ENCODE data around the gene LFNG.
A peak's percentile ranks its signal among the peaks of the same experiment; 100 is the strongest.

Gene LFNG

DNA sequence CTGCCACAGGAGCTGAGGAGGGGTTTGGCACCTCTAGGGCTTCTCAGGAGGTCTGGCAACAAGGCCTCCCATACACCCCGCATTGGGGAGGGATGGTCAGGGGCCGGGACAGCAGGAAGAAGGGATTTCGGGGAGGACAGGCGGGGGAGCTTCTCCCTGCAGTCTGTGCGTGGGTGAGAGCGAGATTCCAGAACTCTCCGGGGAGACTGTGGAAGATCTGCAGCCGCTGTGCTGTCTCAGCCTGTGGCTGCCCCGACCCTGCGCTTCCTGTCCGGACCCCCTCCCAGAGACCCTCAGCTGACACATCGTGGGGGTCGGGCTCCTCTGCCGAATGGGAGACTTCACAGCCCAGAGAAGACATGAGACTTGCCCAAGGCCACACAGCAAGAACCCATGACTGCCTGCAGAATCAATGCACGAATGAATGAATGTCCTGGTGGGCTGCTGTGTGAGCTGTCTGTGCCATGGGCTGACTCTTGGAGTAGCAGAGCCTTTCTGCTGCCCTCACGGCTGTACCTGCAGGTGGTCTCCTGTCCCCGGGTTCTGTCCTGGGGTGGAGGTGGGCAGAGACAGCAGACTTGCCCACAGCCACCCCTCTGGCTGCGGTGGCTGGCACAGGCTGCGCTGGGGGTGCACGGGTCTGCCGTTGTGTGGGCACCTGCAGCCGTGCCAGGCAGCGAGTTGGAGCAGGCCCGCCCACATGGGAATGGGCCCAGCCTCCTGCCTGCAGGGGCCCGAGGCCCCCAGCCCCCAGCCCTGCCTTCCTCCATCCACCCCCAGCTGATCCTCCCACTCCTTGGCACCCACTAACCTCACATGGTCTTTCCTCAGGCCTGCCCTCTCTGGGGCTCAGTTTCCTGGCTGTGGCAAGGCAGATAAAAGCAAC lies 16.3 kb upstream of the LFNG start:
- intact Hi-C loops (cut with micrococcal nuclease): no loop called here
- Mint-ChIP-seq H3K36me3 (ENCODE audit: low read depth) (no peaks in the 10 kb centered on the region), H3K4me1 (ENCODE audit: low read depth) (peaks cover 18% of the 10 kb centered on the region), H3K4me3 (no peak overlapping the region), H3K9me3 (no peaks in the 10 kb centered on the region), H3K27ac (no peak overlapping the region), H3K27me3 (peaks cover 46% of the 10 kb centered on the region)

DNA sequence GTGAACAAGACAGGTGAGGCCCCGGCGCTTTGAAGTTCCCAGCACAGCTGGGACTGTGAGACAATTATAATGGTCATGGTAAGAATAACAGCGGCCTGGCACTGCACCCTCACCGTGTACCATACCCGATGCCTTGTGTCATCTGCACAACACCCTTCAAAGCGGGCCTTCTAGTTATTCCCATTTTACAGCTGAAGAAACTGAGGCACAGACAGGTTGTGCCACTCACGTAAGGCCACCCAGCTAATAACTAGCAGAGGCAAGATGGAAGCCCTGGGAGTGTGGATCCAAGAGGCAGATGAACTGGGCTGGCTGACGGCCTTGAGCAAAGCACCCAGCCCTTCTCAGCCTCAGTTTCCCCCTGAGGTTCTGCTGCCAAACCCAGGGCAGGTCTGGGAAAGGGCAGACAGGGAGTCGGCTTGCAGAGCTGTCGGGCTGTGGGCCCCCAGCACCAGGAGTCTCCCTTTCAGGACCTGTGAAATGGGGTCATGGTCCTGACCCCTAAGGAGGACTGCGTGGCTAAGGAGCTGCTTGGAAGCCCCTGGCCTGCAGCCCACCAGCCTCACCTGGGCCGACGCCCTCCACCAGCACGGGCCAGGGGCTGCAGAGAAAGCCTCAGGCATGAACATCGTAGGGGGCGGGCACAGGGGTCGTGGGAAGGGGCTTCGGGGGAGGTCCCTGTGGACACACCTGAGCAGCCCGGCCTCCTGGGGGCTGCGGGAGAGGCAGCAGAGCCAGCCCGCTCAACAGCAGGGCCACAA lies 15.3 kb upstream of the LFNG start:
- Mint-ChIP-seq H3K27ac (no peak overlapping the region), H3K4me3 (no peak overlapping the region), H3K4me1 (ENCODE audit: low read depth) (peaks cover 28% of the 10 kb centered on the region), H3K9me3 (no peaks in the 10 kb centered on the region), H3K36me3 (ENCODE audit: low read depth) (no peaks in the 10 kb centered on the region), H3K27me3 (peaks cover 39% of the 10 kb centered on the region)
- intact Hi-C loops (cut with micrococcal nuclease): no loop called here

DNA sequence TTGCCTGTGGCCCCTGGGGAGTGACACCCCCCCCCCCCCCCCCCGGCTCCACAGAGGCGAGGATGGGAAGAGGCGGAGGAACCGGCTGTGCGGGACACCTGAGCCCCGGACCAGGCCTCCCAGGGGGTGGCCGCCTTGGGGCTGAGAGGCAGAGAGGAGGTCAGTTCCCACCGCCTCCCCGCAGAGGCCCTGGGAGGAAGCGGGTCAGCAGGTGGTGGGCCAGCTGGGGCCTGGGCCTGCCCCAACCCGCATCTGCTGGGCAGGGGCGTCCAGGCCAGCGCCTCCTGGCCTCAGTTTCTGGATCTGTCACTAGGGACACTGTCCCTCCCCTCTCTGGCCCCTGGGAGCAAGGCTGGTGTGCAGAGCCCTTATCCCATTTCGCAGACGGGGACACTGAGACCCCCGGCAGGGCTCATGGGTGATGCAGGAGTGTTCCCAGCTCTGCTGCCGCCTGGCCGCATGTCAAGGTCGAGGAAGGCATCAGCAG lies 14.6 kb upstream of the LFNG start:
- Mint-ChIP-seq H3K27ac (no peak overlapping the region), H3K4me3 (no peak overlapping the region), H3K36me3 (ENCODE audit: low read depth) (no peaks in the 10 kb centered on the region), H3K27me3 (peaks cover 40% of the 10 kb centered on the region), H3K4me1 (ENCODE audit: low read depth) (peaks cover 34% of the 10 kb centered on the region), H3K9me3 (no peaks in the 10 kb centered on the region)
- intact Hi-C loops (cut with micrococcal nuclease): no loop called here

DNA sequence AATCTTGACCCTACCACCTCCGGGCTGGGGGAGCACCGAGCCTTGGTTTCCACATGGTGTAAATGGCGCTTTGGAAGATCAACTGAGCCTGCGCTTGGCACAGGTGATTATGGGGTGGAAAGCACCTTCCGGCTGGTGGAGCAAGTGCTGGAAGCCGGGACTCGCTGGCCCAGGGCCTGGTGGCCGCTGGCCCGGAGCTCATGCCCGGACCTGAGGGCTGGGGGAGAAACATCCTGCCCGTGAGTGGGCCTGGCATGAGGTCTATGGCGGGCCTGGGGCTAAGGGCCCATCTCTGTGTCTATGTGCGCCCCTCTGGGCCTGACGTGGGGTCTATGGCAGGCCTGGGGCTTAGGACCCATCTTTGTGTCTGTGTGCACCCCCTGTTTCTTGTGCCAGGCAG lies 14.2 kb upstream of the LFNG start:
- intact Hi-C loops (cut with micrococcal nuclease): no loop called here
- H3K27me3 Mint-ChIP-seq: peaks cover 38% of the 10 kb centered on the region

DNA sequence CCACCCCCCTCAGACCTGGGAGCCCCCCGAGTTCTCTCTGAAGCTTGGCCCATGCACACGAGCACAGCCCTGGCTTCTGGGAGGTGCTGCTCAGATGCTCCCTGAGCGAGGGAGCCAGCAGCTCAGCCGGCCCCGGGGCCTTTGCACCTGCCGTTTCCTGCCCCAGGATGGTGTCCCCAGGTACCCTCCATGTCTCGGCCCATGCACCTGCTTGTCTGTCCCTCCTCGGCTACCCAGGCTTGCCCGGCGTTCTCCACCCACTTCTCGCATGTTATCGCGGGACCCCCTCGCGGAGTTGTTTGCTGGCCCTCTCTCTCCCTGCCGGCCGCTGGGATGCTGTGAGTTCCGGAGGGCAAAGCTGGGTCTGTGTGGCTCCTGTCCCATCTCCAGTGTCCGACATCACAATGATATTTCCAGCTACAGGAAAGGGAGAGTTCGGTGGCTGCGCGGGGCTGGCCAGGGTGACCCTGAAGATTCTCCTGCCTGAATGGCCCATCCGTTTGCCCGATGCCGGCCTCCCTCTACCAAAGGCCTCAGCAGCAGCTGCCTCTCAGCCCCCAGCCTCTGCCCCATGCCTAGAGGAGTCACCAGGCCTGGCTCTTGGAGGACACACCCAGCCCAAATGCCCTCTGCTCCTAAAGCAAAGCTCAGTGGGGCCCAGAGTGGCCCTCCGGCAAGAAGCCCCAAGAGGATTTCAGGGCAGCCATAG lies 12.2 kb upstream of the LFNG start:
- peaks cover 57% of the 10 kb centered on the region for H3K4me1 Mint-ChIP-seq (ENCODE audit: low read depth)
- H3K27ac Mint-ChIP-seq: peak overlapping the region; percentile 73
- H3K9me3 Mint-ChIP-seq: no peaks in the 10 kb centered on the region

More for the DNA sequence above, 14.2 kb upstream of the LFNG start:
- Mint-ChIP-seq H3K4me1 (ENCODE audit: low read depth) (peaks cover 39% of the 10 kb centered on the region), H3K9me3 (no peaks in the 10 kb centered on the region), H3K36me3 (ENCODE audit: low read depth) (no peaks in the 10 kb centered on the region), H3K4me3 (no peak overlapping the region), H3K27ac (no peak overlapping the region)

DNA sequence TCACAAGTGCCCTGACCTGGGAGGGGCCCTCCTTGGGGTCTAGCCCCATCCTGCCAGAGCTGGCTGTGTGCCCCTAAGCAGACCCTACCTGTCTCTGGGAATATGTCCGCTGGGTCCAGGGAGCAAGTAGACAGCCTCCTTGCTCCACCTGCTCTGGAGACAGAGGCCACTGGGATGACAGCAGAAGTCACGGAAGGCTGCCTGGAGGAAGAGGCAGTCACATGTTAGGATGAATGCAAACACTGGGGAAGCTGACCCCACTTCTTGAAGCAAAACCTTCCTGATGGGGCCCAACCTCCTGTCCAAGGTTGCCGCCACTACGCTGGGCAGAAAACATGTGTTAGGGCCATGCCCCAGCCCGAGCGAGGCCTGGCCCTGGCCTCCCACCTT lies 11.7 kb upstream of the LFNG start:
- Mint-ChIP-seq H3K4me3 (no peak overlapping the region), H3K27ac (peak overlapping the region; percentile 73), H3K9me3 (no peaks in the 10 kb centered on the region), H3K4me1 (ENCODE audit: low read depth) (peaks cover 63% of the 10 kb centered on the region), H3K27me3 (peaks cover 24% of the 10 kb centered on the region), H3K36me3 (ENCODE audit: low read depth) (no peaks in the 10 kb centered on the region)
- intact Hi-C loops (cut with micrococcal nuclease): no loop called here

More for the DNA sequence above, 12.2 kb upstream of the LFNG start:
- intact Hi-C loops (cut with micrococcal nuclease): no loop called here
- H3K27me3 Mint-ChIP-seq: peaks cover 28% of the 10 kb centered on the region
- no peak overlapping the region for H3K4me3 Mint-ChIP-seq
- no peaks in the 10 kb centered on the region for H3K36me3 Mint-ChIP-seq (ENCODE audit: low read depth)

DNA sequence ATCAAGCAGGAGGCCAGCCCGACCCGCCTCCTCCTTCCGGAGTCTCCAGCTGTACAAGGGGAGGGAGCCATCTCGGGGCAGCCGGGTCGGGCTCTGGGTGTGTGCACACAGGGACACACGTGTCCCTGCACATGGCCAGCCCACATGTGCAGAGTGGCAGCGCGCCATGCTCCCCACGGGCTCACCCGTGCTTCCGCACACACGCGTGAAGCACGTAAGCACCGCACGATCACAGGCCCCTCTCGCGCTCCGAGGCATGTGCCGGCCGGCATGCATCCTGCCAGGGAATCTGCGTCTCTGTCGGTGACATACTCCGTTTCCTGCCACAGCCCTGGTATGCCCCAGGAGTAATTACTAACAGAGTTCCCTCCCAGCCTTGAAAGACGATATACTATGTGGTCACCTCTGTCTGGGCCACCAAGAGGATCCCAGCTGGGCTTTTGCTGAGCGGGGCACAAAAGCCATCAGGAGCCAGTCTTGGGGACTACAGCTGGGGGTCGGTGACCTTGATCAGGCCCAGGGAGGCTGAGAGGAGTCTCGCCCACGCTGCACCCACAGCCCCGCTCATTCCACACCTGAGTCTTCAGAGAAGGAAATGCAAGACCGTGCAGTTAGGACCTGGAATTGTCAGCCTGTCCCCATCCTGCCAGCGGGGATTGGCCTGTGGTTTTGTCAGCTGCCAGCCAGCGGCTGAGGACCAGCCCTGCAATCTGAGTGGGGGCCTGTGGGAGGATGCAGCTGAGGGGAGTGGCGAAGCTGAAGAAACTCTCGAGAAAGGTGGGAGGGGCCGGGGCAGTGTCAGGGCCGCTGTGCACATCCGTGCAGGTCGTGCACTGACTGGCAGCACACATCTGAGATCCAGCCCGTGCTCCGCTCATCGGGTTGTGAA lies 11.0 kb upstream of the LFNG start:
- Mint-ChIP-seq H3K36me3 (ENCODE audit: low read depth) (no peaks in the 10 kb centered on the region), H3K4me1 (ENCODE audit: low read depth) (peaks cover 70% of the 10 kb centered on the region), H3K9me3 (no peaks in the 10 kb centered on the region), H3K27ac (peak overlapping the region; percentile 73), H3K4me3 (peak overlapping the region; percentile 7), H3K27me3 (peaks cover 18% of the 10 kb centered on the region)
- intact Hi-C loops (cut with micrococcal nuclease): no loop called here

DNA sequence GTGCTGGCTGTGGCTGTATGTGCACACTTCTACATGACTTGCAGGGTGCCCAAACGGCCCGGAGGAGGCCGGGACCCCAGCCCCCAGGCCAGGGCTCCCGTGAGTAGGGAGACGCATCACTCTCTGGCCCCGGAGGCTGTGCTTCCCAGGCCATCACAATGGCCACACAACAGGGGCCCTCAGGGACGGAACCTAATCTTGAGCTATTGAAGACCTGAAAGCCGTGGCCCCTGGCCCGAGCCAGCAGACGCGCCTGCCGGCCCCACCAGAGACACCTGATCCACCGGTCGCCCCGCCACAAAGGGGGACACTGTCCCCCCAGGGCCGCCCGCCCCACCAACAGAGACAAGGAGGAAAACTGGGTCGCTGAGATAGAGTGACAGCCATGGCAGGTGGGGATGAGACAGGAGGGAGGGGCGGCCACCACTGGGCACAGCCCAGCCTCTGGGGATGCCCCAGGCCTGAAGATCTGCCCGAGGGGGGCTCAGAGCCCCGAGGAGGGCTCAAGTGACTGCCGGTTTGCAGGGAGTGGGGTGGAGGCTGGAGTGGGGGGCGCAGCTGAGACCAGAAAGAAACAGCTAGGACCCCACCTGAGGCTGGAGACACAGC lies 10.2 kb upstream of the LFNG start:
- Mint-ChIP-seq H3K4me1 (ENCODE audit: low read depth) (peaks cover 71% of the 10 kb centered on the region), H3K36me3 (ENCODE audit: low read depth) (no peaks in the 10 kb centered on the region), H3K9me3 (no peaks in the 10 kb centered on the region), H3K27ac (peak overlapping the region; percentile 73), H3K27me3 (peaks cover 18% of the 10 kb centered on the region), H3K4me3 (no peak overlapping the region)
- intact Hi-C loops (cut with micrococcal nuclease): no loop called here

DNA sequence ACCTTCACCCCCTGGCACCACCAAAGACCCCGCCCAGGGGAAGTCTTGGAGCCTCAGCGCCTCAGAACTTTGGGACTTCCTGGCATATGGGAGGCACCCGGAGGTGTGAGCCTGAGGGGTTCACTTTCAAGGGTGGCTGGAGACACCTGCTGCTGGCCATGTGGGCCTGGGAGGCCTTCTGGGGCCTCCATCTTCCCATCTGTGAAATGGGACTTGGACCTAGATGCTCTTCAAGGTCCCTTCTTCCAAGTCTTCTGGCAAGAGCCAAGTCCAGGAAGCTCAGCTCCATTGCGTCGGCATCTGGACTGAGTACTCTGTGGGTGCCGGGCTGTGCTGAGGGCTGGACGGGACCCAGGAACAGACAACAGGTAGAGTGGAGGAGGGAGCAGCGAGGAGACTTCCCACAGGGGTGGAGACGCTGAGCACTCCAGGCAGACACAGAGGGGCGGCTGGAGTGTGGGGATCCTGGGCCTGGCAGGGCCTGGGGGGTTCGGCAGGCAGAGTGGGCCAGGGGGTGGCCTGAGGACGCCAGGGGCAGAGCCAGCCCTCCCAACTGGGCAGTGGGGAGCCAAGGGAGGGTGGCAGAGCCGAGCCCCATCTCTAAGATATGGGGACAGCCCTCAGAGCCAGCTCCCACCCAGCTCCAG lies 9.3 kb upstream of the LFNG start:
- Mint-ChIP-seq H3K27ac (peak overlapping the region; percentile 82), H3K9me3 (no peaks in the 10 kb centered on the region), H3K36me3 (ENCODE audit: low read depth) (no peaks in the 10 kb centered on the region), H3K4me3 (no peak overlapping the region), H3K4me1 (ENCODE audit: low read depth) (peaks cover 71% of the 10 kb centered on the region), H3K27me3 (peaks cover 18% of the 10 kb centered on the region)
- intact Hi-C loops (cut with micrococcal nuclease): no loop called here

DNA sequence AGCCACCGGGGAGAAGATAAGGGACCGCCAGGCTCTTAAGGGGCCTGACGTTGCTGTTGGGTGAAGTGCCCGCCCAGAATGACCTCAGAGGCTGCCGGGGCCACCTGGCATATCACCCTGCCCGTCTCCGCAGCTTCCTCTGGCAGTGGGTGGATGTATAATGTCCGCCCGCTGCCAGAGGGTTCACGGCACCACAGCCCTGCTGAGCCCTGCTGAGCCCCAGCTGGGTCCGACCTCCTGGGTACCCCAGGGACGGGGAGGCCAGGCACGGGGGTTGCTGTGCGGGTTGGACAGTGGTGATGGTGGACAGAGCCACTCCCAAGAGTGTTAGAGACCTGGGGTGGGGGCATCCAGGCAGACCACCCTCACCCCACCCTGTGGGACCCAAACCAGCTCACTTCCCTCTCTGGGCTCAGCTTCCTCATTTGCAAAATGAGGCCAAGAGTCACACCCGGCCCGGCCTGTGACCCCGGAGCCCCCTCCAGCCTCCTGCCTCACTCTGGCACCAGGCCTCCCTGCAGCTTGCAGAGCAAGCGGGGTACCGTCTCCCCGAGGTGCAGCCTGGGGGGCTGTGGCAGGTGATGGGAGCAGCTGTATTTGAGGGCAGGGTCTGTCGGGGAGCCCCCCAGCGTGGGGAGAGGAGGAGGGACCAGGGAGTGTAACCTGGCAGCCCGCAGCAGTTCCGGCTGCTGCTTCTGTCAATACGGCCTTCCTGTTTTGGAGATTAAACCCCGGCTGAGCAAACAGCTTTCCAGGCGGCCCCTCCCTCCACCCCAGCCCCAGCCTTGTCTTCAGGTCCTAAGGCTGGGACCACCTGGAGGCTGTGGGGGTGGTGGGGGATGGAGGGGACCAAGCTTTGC lies 8.4 kb upstream of the LFNG start:
- Mint-ChIP-seq H3K4me1 (ENCODE audit: low read depth) (peaks cover 72% of the 10 kb centered on the region), H3K27me3 (peaks cover 18% of the 10 kb centered on the region), H3K36me3 (ENCODE audit: low read depth) (no peaks in the 10 kb centered on the region), H3K9me3 (no peaks in the 10 kb centered on the region), H3K4me3 (peak overlapping the region; percentile 57), H3K27ac (peak overlapping the region; percentile 82)
- intact Hi-C loops (cut with micrococcal nuclease): loop anchor here (1.0 kb wide), 1 partner anchor 8 kb away; the partner anchor contains the start of gene LFNG

DNA sequence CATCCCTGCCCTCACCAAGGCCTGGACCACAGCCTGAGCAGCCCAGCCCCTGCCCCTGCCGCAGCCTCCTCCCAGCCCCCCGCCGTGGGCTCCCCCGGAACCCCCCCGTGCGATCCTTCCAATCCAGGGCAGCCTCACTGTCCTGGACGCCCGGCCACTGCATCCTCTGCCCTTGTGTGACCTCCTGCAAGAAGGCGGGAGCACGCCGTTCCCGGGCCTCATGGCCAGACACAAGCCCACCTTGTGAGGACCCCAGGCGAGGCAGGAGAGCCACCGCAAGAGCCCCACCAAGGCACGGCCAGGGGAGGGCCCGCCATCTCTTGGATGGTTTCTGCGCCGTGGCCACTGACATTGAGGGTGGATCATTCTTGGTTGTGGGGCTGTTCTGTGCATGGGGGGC lies 7.8 kb upstream of the LFNG start:
- intact Hi-C loops (cut with micrococcal nuclease): loop anchor here (1.0 kb wide), 1 partner anchor 8 kb away; the partner anchor contains the start of gene LFNG
- Mint-ChIP-seq H3K27ac (peak overlapping the region; percentile 82), H3K4me1 (ENCODE audit: low read depth) (peaks cover 71% of the 10 kb centered on the region), H3K27me3 (peaks cover 15% of the 10 kb centered on the region), H3K9me3 (no peaks in the 10 kb centered on the region), H3K36me3 (ENCODE audit: low read depth) (no peaks in the 10 kb centered on the region), H3K4me3 (peak overlapping the region; percentile 27)
